Prostate gland (tissue), 2 donors: ENCODE measurements around the gene RGS14. TPM values are rescaled to one million over a fixed set of nuclear protein-coding genes. Genes with fewer than 3 reads are reported as not detected.
A peak's percentile ranks its signal among the peaks of the same experiment; 100 is the strongest.

Experiments used
- DNase-seq: peaks from one replicate; pipeline ENCODE4 v3.0.0-alpha.2; 2019; ENCODE audit warnings: low spot score
- H3K27ac ChIP-seq, 2 donors: fragments of 200-600 bp; sonication (generic); 2 replicates each; pipeline ENCODE4 v1.5.1; 2017 to 2019
- H3K27me3 ChIP-seq: fragments of 200-600 bp; sonication (generic); replicated peaks from 2 replicates; pipeline ENCODE4 v1.5.1; 2019; ENCODE audit not compliant: insufficient read depth
- H3K36me3 ChIP-seq, 2 donors: fragments of 200-600 bp; sonication (generic); 1 replicate in 1 of 2; 2 replicates in 1 of 2; pipeline versions ENCODE4 v1.5.1 to v1.8.1; 2017 to 2019
- H3K4me1 ChIP-seq: fragments of 200-600 bp; sonication (generic); replicated peaks from 2 replicates; pipeline ENCODE4 v1.5.1; 2019
- H3K4me3 ChIP-seq, 2 donors: fragments of 200-600 bp; sonication (generic); 2 replicates each; pipeline ENCODE4 v1.5.1; 2017 to 2019
- H3K9me3 ChIP-seq: fragments of 200-600 bp; sonication (generic); 2 replicates; pipeline ENCODE4 v1.5.1; 2017
- POLR2A ChIP-seq: fragments of 450-650 bp; IDR thresholded peaks from one replicate; pipeline ENCODE4 v1.6.1; 2016; ENCODE audit warnings: antibody characterized with exemption, mild to moderate bottlenecking
- POLR2AphosphoS5 ChIP-seq: sonication (generic); formaldehyde crosslinking; IDR thresholded peaks from one replicate; pipeline ENCODE4 v1.6.1; 2017; ENCODE audit warnings: antibody characterized with exemption
- WGBS: methylation state at CpG from one replicate; pipeline ENCODE4 v1.1.5; 2018; 5-methylcytosine and 5-hydroxymethylcytosine counted together
- intact Hi-C: fragments of 100-400 bp; cut with DNase I; formaldehyde crosslinking; loops from one replicate; pipeline ENCODE4 v1.14.2; 2022
- total RNA-seq, 2 donors: library from RNA; depleted of rRNA; stranded (reverse); fragments of >200 nt; gene quantifications; one replicate each; pipeline ENCODE4 v1.1.0, GENCODE V29; 2016
- TF ChIP-seq, protein P1 (sequence below), 4 experiments: fragments of 200-600 bp in 2 of 4; fragments of 450-650 bp in 2 of 4; sonication (generic) in 2 of 4; IDR thresholded peaks; 1 replicate in 3 of 4; 2 replicates in 1 of 4; pipeline ENCODE4 v1.5.1; 2016 to 2019; ENCODE audit warnings: antibody characterized with exemption in 4 of 4, mild to moderate bottlenecking in 2 of 4, moderate library complexity in 2 of 4

RGS14 gene
- total RNA-seq, 2 donors from 2014 or later, result 13.3 to 24.2 TPM

DNA sequence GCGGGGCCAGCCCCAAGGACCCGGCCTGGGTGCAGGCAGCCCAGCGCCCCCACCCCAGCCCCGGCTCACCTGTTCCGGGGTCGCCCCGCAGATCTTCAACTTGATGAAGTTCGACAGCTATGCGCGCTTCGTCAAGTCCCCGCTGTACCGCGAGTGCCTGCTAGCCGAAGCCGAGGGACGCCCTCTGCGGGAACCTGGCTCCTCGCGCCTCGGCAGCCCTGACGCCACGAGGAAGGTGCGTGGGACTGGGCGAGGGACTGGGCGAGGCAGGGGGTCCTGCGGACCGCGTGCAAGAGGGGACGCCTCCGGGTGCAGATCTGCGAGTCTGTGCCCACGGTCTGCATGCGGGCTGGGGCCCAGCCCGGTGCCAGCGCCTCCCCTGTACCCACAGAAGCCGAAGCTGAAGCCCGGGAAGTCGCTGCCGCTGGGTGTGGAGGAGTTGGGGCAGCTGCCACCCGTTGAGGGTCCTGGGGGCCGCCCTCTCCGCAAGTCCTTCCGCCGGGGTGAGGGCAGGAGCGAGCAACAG is 9.7 kb downstream of the RGS14 start:
- H3K27ac ChIP-seq, result peak overlapping the region; percentile 96
- peaks cover 12% of the 10 kb centered on the region for H3K4me1 ChIP-seq
- WGBS, result 39% methylated on average over 43 of the region's 46 CpGs
- TF ChIP-seq, protein P1, sequence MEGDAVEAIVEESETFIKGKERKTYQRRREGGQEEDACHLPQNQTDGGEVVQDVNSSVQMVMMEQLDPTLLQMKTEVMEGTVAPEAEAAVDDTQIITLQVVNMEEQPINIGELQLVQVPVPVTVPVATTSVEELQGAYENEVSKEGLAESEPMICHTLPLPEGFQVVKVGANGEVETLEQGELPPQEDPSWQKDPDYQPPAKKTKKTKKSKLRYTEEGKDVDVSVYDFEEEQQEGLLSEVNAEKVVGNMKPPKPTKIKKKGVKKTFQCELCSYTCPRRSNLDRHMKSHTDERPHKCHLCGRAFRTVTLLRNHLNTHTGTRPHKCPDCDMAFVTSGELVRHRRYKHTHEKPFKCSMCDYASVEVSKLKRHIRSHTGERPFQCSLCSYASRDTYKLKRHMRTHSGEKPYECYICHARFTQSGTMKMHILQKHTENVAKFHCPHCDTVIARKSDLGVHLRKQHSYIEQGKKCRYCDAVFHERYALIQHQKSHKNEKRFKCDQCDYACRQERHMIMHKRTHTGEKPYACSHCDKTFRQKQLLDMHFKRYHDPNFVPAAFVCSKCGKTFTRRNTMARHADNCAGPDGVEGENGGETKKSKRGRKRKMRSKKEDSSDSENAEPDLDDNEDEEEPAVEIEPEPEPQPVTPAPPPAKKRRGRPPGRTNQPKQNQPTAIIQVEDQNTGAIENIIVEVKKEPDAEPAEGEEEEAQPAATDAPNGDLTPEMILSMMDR (IDR thresholded peaks at IDR 0.05), result no peak
- no peak for TF ChIP-seq POLR2A
- no peak for TF ChIP-seq POLR2AphosphoS5
- intact Hi-C loops, result loop anchor here (5.0 kb wide), 1 partner anchor 235 kb away; the partner anchor contains the start of gene NSD1
- H3K36me3 ChIP-seq, result no peaks in the 10 kb centered on the region
- H3K4me3 ChIP-seq, result peak overlapping the region; percentile 26 to 32
- no peaks in the 10 kb centered on the region for H3K27me3 ChIP-seq
- no peak for DNase-seq
- no peaks in the 10 kb centered on the region for H3K9me3 ChIP-seq

DNA sequence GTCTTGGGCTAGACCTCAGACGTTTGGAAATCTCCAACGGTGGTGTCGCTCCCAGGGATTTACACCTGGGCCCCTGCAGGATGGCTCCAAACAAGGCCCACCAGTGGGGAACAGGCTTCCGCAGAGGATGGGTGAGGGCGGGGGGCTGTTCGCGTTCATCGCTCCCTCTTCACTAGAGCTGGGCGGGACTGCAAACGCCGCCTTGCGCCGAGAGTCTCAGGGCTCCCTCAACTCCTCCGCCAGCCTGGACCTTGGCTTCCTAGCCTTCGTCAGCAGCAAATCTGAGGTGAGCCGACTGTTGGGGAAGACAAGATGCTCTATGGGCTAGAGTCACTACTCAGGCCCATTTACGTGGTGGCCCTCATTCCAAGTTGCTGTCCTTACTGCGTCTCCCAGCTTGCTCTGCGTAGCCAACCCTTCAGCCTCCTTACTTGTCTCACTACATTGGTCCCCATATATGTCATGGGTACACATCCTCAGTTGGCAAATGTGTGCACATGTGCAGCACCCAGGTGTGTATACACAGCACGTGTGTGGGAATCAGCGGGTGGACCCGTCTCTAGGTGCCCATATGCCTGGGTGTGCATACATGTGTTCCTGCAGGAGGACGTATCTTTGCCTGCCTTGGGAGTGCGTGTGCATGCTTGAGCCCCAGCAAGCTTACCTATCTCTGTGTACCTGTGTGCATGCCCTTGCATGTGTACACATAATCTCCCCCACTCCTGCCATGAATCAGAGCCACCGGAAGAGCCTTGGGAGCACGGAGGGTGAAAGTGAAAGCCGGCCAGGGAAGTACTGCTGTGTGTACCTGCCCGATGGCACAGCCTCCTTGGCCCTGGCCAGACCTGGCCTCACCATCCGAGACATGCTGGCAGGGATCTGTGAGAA is 10.5 kb downstream of the RGS14 start:
- H3K9me3 ChIP-seq, result no peaks in the 10 kb centered on the region
- H3K4me3 ChIP-seq, result no peak overlapping the region
- H3K27me3 ChIP-seq, result no peaks in the 10 kb centered on the region
- 89% methylated on average over 29 of the region's 29 CpGs for WGBS
- no peak for DNase-seq
- no peaks in the 10 kb centered on the region for H3K36me3 ChIP-seq
- no peak for TF ChIP-seq POLR2A
- TF ChIP-seq POLR2AphosphoS5, result no peak
- TF ChIP-seq, protein P1 (IDR thresholded peaks at IDR 0.05), result no peak
- intact Hi-C loops, result loop anchor here (5.0 kb wide), 1 partner anchor 236 kb away; the partner anchor contains the start of gene NSD1
- no peak overlapping the region for H3K27ac ChIP-seq
- peaks cover 12% of the 10 kb centered on the region for H3K4me1 ChIP-seq

DNA sequence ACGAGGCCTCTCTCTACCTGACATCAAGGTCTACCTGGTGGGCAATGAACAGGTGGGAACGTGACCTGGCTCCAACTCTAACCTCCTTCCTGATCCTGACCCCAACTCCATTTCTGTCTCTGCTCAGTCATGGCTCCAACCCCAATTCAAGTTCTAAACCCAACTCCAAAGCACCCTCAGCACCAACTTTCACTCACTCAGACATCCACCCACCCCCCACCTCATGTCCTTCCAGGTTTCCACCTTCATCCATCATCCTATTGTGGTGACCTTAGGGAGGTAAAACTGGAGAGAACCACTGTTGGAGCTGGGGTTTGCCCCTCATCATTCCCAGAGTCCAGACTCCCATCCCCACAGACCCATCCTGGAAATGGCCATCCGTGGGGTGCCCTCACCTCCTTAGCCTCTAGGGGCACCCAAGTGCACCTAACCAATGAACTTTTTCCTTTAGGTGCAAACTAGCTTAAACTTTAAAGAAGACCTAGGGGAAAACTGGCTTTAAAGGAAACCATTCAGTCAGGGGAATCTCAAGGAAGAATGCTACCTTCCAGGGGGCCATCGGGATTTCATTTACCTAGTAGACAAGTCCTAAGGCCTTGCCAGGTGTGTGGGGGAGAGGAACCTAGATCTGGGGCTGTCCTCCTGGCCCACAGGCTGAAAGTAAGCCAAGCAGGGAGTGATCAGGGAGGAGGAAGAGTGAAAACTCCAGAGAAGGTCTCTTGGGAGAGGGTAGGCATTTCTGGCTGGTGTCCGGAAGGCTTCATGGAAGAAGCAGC is 11.3 kb downstream of the RGS14 start:
- Histone ChIP-seq H3K36me3 (no peaks in the 10 kb centered on the region), H3K27me3 (no peaks in the 10 kb centered on the region), H3K9me3 (no peaks in the 10 kb centered on the region), H3K4me3 (no peak overlapping the region), H3K4me1 (peaks cover 12% of the 10 kb centered on the region), H3K27ac (peak overlapping the region in 1 of 2 donors; percentile 77)
- no peak for DNase-seq
- no peak for TF ChIP-seq POLR2A
- TF ChIP-seq, protein P1 (IDR thresholded peaks at IDR 0.05), result peak in 2 of 4 experiments; percentile 35 to 43
- TF ChIP-seq POLR2AphosphoS5, result no peak
- WGBS, result 65% methylated on average over 5 of the region's 5 CpGs
- intact Hi-C loops, result loop anchor here (5.0 kb wide), 1 partner anchor 237 kb away; the partner anchor contains the start of gene NSD1

DNA sequence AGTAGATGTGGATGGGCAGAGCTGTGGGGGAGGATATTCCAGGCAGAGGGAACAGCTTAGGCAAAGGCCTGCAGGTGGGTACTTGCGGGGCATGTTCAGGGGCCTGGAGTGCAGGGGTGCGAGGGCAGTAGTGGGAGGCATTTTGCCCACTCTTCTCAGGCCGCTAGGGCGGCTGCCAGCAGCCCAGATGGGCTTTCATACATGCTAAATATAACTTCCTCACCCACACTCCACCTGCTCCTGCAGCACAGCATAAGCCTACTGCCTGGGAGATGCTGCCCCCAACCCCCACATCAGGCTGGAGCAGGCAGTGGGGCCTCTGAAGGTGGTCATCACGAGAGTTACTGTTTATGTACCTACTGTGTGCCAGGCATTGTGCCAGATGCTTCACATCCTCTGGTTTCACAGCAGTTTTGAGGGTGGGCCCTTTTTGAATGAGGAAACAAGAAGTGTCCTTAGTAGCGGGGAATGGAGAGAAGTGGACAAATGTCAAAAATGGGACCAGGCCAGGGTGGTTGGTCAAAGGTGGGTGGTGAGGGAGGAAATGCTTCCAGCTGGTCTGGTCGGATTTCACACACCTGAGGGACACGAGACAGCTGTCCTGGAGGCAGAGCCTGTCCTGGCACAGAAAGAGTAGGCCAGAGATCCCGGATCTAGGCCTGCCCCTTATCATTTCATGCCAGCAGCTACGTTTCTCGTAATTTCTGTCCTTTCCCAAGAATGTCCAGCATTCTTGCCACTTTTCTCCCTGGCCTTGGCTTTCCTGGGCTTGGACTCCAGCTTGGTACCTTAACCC is 12.1 kb downstream of the RGS14 start:
- TF ChIP-seq, protein P1 (IDR thresholded peaks at IDR 0.05), result no peak
- TF ChIP-seq POLR2A (no peak), POLR2AphosphoS5 (no peak)
- Histone ChIP-seq H3K27ac (peak overlapping the region; percentile 76 to 77), H3K36me3 (no peaks in the 10 kb centered on the region), H3K4me3 (no peak overlapping the region), H3K27me3 (no peaks in the 10 kb centered on the region), H3K9me3 (no peaks in the 10 kb centered on the region), H3K4me1 (peaks cover 12% of the 10 kb centered on the region)
- WGBS, result 59% methylated on average over 11 of the region's 11 CpGs
- intact Hi-C loops, result loop anchor here (5.0 kb wide), 1 partner anchor 238 kb away; the partner anchor contains the start of gene NSD1
- no peak for DNase-seq
